SK-N-SH treated with all-trans-retinoic acid at 6 μM for 48 hours (cell line): ENCODE results near the gene CYP27C1.

Experiments used
- ARNTL ChIP-seq: fragments of 450-650 bp; formaldehyde crosslinking; IDR thresholded peaks from 2 replicates; pipeline ENCODE4 v1.5.0; 2020; ENCODE audit warnings: low read depth, mild to moderate bottlenecking, moderate library complexity, borderline replicate concordance
- OSR1 ChIP-seq: fragments of 250-450 bp; sonication (Bioruptor Pico); IDR thresholded peaks from 2 replicates; pipeline ENCODE4 v1.8.0; 2022; ENCODE audit warnings: moderate library complexity, mild to moderate bottlenecking, inconsistent platforms
- POU6F1 ChIP-seq: fragments of 250-450 bp; sonication (Bioruptor Pico); IDR thresholded peaks from 2 replicates; pipeline ENCODE4 v1.8.0; 2021; ENCODE audit warnings: low read depth, mild to moderate bottlenecking, moderate library complexity, borderline replicate concordance
- ZFP3 ChIP-seq: fragments of 250-450 bp; sonication (Bioruptor Pico); IDR thresholded peaks from 2 replicates; pipeline ENCODE4 v1.5.0; 2020; ENCODE audit warnings: mild to moderate bottlenecking, moderate library complexity
- ZFP30 ChIP-seq: fragments of 450-650 bp; formaldehyde crosslinking; IDR thresholded peaks from 2 replicates; pipeline ENCODE4 v1.5.0; 2022; ENCODE audit warnings: mild to moderate bottlenecking, moderate library complexity
- ZNF8 ChIP-seq: fragments of 450-650 bp; formaldehyde crosslinking; IDR thresholded peaks from 2 replicates; pipeline ENCODE4 v1.5.0; 2020; ENCODE audit warnings: mild to moderate bottlenecking, moderate library complexity
- TF ChIP-seq, protein P1 (sequence below): fragments of 250-450 bp; sonication (Bioruptor Pico); IDR thresholded peaks from 2 replicates; pipeline ENCODE4 v1.8.0; 2020; ENCODE audit warnings: mild to moderate bottlenecking, moderate library complexity, borderline replicate concordance

GRCh38 chr2:127187081-127187775 lies 32.9 kb downstream of the CYP27C1 start:
- no peak for TF ChIP-seq POU6F1
- TF ChIP-seq, protein P1, sequence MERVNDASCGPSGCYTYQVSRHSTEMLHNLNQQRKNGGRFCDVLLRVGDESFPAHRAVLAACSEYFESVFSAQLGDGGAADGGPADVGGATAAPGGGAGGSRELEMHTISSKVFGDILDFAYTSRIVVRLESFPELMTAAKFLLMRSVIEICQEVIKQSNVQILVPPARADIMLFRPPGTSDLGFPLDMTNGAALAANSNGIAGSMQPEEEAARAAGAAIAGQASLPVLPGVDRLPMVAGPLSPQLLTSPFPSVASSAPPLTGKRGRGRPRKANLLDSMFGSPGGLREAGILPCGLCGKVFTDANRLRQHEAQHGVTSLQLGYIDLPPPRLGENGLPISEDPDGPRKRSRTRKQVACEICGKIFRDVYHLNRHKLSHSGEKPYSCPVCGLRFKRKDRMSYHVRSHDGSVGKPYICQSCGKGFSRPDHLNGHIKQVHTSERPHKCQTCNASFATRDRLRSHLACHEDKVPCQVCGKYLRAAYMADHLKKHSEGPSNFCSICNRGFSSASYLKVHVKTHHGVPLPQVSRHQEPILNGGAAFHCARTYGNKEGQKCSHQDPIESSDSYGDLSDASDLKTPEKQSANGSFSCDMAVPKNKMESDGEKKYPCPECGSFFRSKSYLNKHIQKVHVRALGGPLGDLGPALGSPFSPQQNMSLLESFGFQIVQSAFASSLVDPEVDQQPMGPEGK (CRISPR knock-in tag) = no peak
- TF ChIP-seq ZFP30 (CRISPR knock-in tag) = no peak
- no peak for TF ChIP-seq ZNF8 (CRISPR knock-in tag)
- no peak for TF ChIP-seq ARNTL (CRISPR knock-in tag)
- no peak for TF ChIP-seq ZFP3 (CRISPR knock-in tag)
- no peak for TF ChIP-seq OSR1 (CRISPR knock-in tag)
